Panc1 (cell line): ENCODE data around the gene C20orf202.

Experiments used
- CTCF ChIP-seq: fragments of 450-650 bp; IDR thresholded peaks from 2 replicates; pipeline ENCODE4 v1.5.1; 2017; ENCODE audit warnings: mild to moderate bottlenecking
- POLR2AphosphoS5 ChIP-seq: IDR thresholded peaks from 2 replicates; pipeline ENCODE4 v1.6.1; 2012; ENCODE audit warnings: mild to moderate bottlenecking, low read depth, low read length, moderate library complexity
- TCF7L2 ChIP-seq: IDR thresholded peaks from 2 replicates; pipeline ENCODE4 v1.6.1; 2011; ENCODE audit warnings: mild to moderate bottlenecking, low read depth, low read length, inconsistent platforms

GRCh38 chr20:1177680-1178079 is 25.6 kb upstream of the C20orf202 start:
- TF ChIP-seq CTCF (peak; percentile 48; the same call in 1 of the 2 replicates), POLR2AphosphoS5 (no peak), TCF7L2 (no peak)
